ENCODE results near the gene TAF4B.
"Not testable (repeated sequence)": the region's sequence is repeated elsewhere in the genome, so short reads cannot be mapped to it uniquely, and the experiment has no call there.

The TAF4B gene

GRCh38 chr18:26237363-26237762 is 11.1 kb downstream of the TAF4B start:
- DNase-seq (ENCODE audit: low read depth in 2 of 3, low spot score in 2 of 3) = not testable (repeated sequence)

GRCh38 chr18:26238718-26239117 is 12.5 kb downstream of the TAF4B start:
- DNase-seq (ENCODE audit: low read depth in 2 of 3, low spot score in 2 of 3) = not testable (repeated sequence)

GRCh38 chr18:26242392-26242791 is 16.1 kb downstream of the TAF4B start:
- DNase-seq (ENCODE audit: low read depth in 2 of 3, low spot score in 2 of 3) = not testable (repeated sequence)

- DNase-seq (ENCODE audit: low read depth in 2 of 3, low spot score in 2 of 3) = not testable (repeated sequence)
These were observed 19.2 kb downstream of the TAF4B start for GRCh38 chr18:26245434-26245833.

- no peak for DNase-seq (ENCODE audit: low read depth in 2 of 3, low spot score in 2 of 3)
These were observed 26.2 kb downstream of the TAF4B start for GRCh38 chr18:26252411-26252810.

- DNase-seq (ENCODE audit: low read depth in 2 of 3, low spot score in 2 of 3) = not testable (repeated sequence)
These were observed 28.6 kb downstream of the TAF4B start for GRCh38 chr18:26254808-26255207.

- no peak for DNase-seq (ENCODE audit: low read depth in 2 of 3, low spot score in 2 of 3)
These were observed 29.7 kb downstream of the TAF4B start for GRCh38 chr18:26255695-26256622.

- DNase-seq (ENCODE audit: low read depth in 2 of 3, low spot score in 2 of 3) = no peak
These were observed 32.5 kb downstream of the TAF4B start for GRCh38 chr18:26258711-26259110.

- not testable (repeated sequence) for DNase-seq (ENCODE audit: low read depth in 2 of 3, low spot score in 2 of 3)
These were observed 33.2 kb downstream of the TAF4B start for GRCh38 chr18:26259416-26259815.

- no peak for DNase-seq (ENCODE audit: low read depth in 2 of 3, low spot score in 2 of 3)
These were observed 35.9 kb downstream of the TAF4B start for GRCh38 chr18:26262156-26262555.

- DNase-seq (ENCODE audit: low read depth in 2 of 3, low spot score in 2 of 3) = no peak
These were observed 41.2 kb downstream of the TAF4B start for GRCh38 chr18:26267357-26267930.

GRCh38 chr18:26268454-26268853 is 42.2 kb downstream of the TAF4B start:
- no peak for DNase-seq (ENCODE audit: low read depth in 2 of 3, low spot score in 2 of 3)

GRCh38 chr18:26271917-26272549 is 45.8 kb downstream of the TAF4B start:
- DNase-seq (ENCODE audit: low read depth in 2 of 3, low spot score in 2 of 3) = no peak

GRCh38 chr18:26277374-26277773 is 51.1 kb downstream of the TAF4B start:
- no peak for DNase-seq (ENCODE audit: low read depth in 2 of 3, low spot score in 2 of 3)

- no peak for DNase-seq (ENCODE audit: low read depth in 2 of 3, low spot score in 2 of 3)
These were observed 53.2 kb downstream of the TAF4B start for GRCh38 chr18:26279428-26279827.

GRCh38 chr18:26286008-26286407 is 59.8 kb downstream of the TAF4B start:
- no peak for DNase-seq (ENCODE audit: low read depth in 2 of 3, low spot score in 2 of 3)

- DNase-seq (ENCODE audit: low read depth in 2 of 3, low spot score in 2 of 3) = no peak
These were observed 61.4 kb downstream of the TAF4B start for GRCh38 chr18:26287644-26288043.

GRCh38 chr18:26290385-26290784 is 64.1 kb downstream of the TAF4B start:
- no peak for DNase-seq (ENCODE audit: low read depth in 2 of 3, low spot score in 2 of 3)

- no peak for DNase-seq (ENCODE audit: low read depth in 2 of 3, low spot score in 2 of 3)
These were observed 67.7 kb downstream of the TAF4B start for GRCh38 chr18:26293982-26294381.

GRCh38 chr18:26298107-26298506 is 71.9 kb downstream of the TAF4B start:
- DNase-seq (ENCODE audit: low read depth in 2 of 3, low spot score in 2 of 3) = no peak

GRCh38 chr18:26301681-26302080 is 75.4 kb downstream of the TAF4B start:
- DNase-seq (ENCODE audit: low read depth in 2 of 3, low spot score in 2 of 3) = no peak

GRCh38 chr18:26303222-26303621 is 77.0 kb downstream of the TAF4B start:
- not testable (repeated sequence) for DNase-seq (ENCODE audit: low read depth in 2 of 3, low spot score in 2 of 3)
